Measurements from ENCODE around the gene ZNF17.

GRCh38 chr19:57452307-57452706, 41.3 kb downstream of the ZNF17 start:
- TF ChIP-seq POLR2A (IDR thresholded peaks at IDR 0.05; ENCODE audit: low read length) (no peak), HDAC2 (IDR thresholded peaks at IDR 0.05) (no peak), CBX8 (IDR thresholded peaks at IDR 0.05) (no peak), CTCF (IDR thresholded peaks at IDR 0.05) (no peak), RCOR1 (IDR thresholded peaks at IDR 0.05; ENCODE audit: low read depth, low read length) (no peak)
